Measurements from ENCODE around the gene RBBP8NL.

The RBBP8NL gene

GRCh38 chr20:62425281-62426058, 1.9 kb downstream of the RBBP8NL start:
- no peak for TF ChIP-seq ZNF274 (IDR thresholded peaks at IDR 0.05; ENCODE audit: low read depth, low read length)
- no peak overlapping the region for H3K4me3 ChIP-seq (ENCODE audit: low read length)

GRCh38 chr20:62424249-62425107, 2.9 kb downstream of the RBBP8NL start:
- TF ChIP-seq ZNF274 (IDR thresholded peaks at IDR 0.05; ENCODE audit: low read depth, low read length): no peak

GRCh38 chr20:62423326-62423706, 4.0 kb downstream of the RBBP8NL start:
- TF ChIP-seq ZNF274 (IDR thresholded peaks at IDR 0.05; ENCODE audit: low read depth, low read length): no peak
- no peak overlapping the region for H3K4me3 ChIP-seq (ENCODE audit: low read length)

More at GRCh38 chr20:62424249-62425107, 2.9 kb downstream of the RBBP8NL start:
- H3K4me3 ChIP-seq (ENCODE audit: low read length): no peak overlapping the region

GRCh38 chr20:62422636-62423325, 4.6 kb downstream of the RBBP8NL start:
- TF ChIP-seq ZNF274 (IDR thresholded peaks at IDR 0.05; ENCODE audit: low read depth, low read length): no peak
- H3K4me3 ChIP-seq (ENCODE audit: low read length): no peak overlapping the region

GRCh38 chr20:62421716-62421990, 5.7 kb downstream of the RBBP8NL start:
- no peak for TF ChIP-seq ZNF274 (IDR thresholded peaks at IDR 0.05; ENCODE audit: low read depth, low read length)
- H3K4me3 ChIP-seq (ENCODE audit: low read length): no peak overlapping the region

- no peak for TF ChIP-seq ZNF274 (IDR thresholded peaks at IDR 0.05; ENCODE audit: low read depth, low read length)
- no peak overlapping the region for H3K4me3 ChIP-seq (ENCODE audit: low read length)
Measured at GRCh38 chr20:62420846-62421715, 6.3 kb downstream of the RBBP8NL start.

- no peak for TF ChIP-seq ZNF274 (IDR thresholded peaks at IDR 0.05; ENCODE audit: low read depth, low read length)
Measured at GRCh38 chr20:62419759-62420158, 7.6 kb downstream of the RBBP8NL start.

GRCh38 chr20:62418709-62419487, 8.4 kb downstream of the RBBP8NL start:
- H3K4me3 ChIP-seq (ENCODE audit: low read length): no peak overlapping the region
- TF ChIP-seq ZNF274 (IDR thresholded peaks at IDR 0.05; ENCODE audit: low read depth, low read length): no peak

More at GRCh38 chr20:62419759-62420158, 7.6 kb downstream of the RBBP8NL start:
- H3K4me3 ChIP-seq (ENCODE audit: low read length): no peak overlapping the region

GRCh38 chr20:62417981-62418708, 9.2 kb downstream of the RBBP8NL start:
- TF ChIP-seq ZNF274 (IDR thresholded peaks at IDR 0.05; ENCODE audit: low read depth, low read length): no peak
- no peak overlapping the region for H3K4me3 ChIP-seq (ENCODE audit: low read length)

GRCh38 chr20:62416651-62417637, 10.4 kb downstream of the RBBP8NL start:
- TF ChIP-seq ZNF274 (IDR thresholded peaks at IDR 0.05; ENCODE audit: low read depth, low read length): no peak
- no peak overlapping the region for H3K4me3 ChIP-seq (ENCODE audit: low read length)

- no peak for TF ChIP-seq ZNF274 (IDR thresholded peaks at IDR 0.05; ENCODE audit: low read depth, low read length)
- H3K4me3 ChIP-seq (ENCODE audit: low read length): no peak overlapping the region
Measured at GRCh38 chr20:62415354-62416111, 11.8 kb downstream of the RBBP8NL start.
